ENCODE data around the gene FFAR3. TPM values are rescaled to one million over a fixed set of nuclear protein-coding genes. Genes with fewer than 3 reads are reported as not detected.
A peak's percentile ranks its signal among the peaks of the same experiment; 100 is the strongest.

FFAR3 gene
- total and polyA plus RNA-seq, 9 of the 15 experiments (the other 6 are each of a cell fraction or from before 2014, with no cell fraction given) = not detected

DNA sequence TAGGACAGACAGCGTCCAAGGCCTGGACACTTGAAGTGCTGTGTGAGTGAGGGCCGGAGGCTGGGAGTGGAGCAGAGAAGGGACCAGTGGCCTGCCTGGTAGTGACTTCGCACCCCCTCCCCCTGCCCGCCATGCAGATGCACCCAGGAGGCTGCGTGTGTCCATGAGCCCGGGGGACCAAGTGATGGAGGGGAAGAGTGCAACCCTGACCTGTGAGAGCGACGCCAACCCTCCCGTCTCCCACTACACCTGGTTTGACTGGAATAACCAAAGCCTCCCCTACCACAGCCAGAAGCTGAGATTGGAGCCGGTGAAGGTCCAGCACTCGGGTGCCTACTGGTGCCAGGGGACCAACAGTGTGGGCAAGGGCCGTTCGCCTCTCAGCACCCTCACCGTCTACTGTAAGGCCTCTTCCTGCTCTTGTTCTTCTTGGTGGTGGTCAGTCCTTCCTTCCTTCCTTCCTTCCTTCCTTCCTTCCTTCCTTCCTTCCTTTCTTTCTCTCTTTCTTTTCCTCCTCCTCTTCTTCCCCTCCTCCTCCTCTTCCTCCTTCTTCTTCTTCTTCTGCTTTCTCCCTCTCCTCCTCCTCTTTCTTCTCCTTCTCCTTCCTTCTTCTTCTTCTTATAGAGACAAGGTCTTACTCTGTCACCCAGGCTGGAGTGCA is 16.6 kb upstream of the FFAR3 start (continued):
- TF ChIP-seq, protein P1, sequence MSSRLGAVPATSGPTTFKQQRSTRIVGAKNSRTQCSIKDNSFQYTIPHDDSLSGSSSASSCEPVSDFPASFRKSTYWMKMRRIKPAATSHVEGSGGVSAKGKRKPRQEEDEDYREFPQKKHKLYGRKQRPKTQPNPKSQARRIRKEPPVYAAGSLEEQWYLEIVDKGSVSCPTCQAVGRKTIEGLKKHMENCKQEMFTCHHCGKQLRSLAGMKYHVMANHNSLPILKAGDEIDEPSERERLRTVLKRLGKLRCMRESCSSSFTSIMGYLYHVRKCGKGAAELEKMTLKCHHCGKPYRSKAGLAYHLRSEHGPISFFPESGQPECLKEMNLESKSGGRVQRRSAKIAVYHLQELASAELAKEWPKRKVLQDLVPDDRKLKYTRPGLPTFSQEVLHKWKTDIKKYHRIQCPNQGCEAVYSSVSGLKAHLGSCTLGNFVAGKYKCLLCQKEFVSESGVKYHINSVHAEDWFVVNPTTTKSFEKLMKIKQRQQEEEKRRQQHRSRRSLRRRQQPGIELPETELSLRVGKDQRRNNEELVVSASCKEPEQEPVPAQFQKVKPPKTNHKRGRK (tag; IDR thresholded peaks at IDR 0.05) = peak; percentile 46; the same call in 1 of the 2 replicates
- TF ChIP-seq, protein P2, sequence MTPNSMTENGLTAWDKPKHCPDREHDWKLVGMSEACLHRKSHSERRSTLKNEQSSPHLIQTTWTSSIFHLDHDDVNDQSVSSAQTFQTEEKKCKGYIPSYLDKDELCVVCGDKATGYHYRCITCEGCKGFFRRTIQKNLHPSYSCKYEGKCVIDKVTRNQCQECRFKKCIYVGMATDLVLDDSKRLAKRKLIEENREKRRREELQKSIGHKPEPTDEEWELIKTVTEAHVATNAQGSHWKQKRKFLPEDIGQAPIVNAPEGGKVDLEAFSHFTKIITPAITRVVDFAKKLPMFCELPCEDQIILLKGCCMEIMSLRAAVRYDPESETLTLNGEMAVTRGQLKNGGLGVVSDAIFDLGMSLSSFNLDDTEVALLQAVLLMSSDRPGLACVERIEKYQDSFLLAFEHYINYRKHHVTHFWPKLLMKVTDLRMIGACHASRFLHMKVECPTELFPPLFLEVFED (CRISPR knock-in tag; conservative IDR thresholded peaks at IDR 0.05) = 0 out of 2 replicates have a peak, but pooled peaks have one; percentile 29
- TF ChIP-seq ZNF589 (CRISPR knock-in tag; IDR thresholded peaks at IDR 0.05; ENCODE audit: low read depth) (no peak), NFIX (CRISPR knock-in tag; IDR thresholded peaks at IDR 0.05; ENCODE audit: low read depth) (no peak), HMGN3 (IDR thresholded peaks at IDR 0.05; ENCODE audit: borderline replicate concordance, extremely low read depth, insufficient read length, low read depth, low read length) (no peak), ZNF583 (CRISPR knock-in tag; IDR thresholded peaks at IDR 0.05) (no peak), MAFG (tag; conservative IDR thresholded peaks at IDR 0.05) (no peak), ZNF282 (CRISPR knock-in tag; IDR thresholded peaks at IDR 0.05) (no peak), ZNF140 (CRISPR knock-in tag; IDR thresholded peaks at IDR 0.05) (no peak), PTRF (tag; IDR thresholded peaks at IDR 0.05) (no peak), CHD4 (IDR thresholded peaks at IDR 0.05; ENCODE audit: insufficient read depth, insufficient replicate concordance, low read depth, low read length, poor library complexity, severe bottlenecking) (no peak), CHD1 (IDR thresholded peaks at IDR 0.05; ENCODE audit: low read length) (no peak), NCOA6 (IDR thresholded peaks at IDR 0.05) (no peak), DIDO1 (tag; IDR thresholded peaks at IDR 0.05; ENCODE audit: low read depth) (no peak)
- TF ChIP-seq, protein P3, sequence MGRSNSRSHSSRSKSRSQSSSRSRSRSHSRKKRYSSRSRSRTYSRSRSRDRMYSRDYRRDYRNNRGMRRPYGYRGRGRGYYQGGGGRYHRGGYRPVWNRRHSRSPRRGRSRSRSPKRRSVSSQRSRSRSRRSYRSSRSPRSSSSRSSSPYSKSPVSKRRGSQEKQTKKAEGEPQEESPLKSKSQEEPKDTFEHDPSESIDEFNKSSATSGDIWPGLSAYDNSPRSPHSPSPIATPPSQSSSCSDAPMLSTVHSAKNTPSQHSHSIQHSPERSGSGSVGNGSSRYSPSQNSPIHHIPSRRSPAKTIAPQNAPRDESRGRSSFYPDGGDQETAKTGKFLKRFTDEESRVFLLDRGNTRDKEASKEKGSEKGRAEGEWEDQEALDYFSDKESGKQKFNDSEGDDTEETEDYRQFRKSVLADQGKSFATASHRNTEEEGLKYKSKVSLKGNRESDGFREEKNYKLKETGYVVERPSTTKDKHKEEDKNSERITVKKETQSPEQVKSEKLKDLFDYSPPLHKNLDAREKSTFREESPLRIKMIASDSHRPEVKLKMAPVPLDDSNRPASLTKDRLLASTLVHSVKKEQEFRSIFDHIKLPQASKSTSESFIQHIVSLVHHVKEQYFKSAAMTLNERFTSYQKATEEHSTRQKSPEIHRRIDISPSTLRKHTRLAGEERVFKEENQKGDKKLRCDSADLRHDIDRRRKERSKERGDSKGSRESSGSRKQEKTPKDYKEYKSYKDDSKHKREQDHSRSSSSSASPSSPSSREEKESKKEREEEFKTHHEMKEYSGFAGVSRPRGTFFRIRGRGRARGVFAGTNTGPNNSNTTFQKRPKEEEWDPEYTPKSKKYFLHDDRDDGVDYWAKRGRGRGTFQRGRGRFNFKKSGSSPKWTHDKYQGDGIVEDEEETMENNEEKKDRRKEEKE (IDR thresholded peaks at IDR 0.05; ENCODE audit: borderline replicate concordance in 1 of 2, control insufficient read depth in 1 of 2, low read depth in 2 of 2, low read length in 1 of 2) = no peak
- TF ChIP-seq, protein P4, sequence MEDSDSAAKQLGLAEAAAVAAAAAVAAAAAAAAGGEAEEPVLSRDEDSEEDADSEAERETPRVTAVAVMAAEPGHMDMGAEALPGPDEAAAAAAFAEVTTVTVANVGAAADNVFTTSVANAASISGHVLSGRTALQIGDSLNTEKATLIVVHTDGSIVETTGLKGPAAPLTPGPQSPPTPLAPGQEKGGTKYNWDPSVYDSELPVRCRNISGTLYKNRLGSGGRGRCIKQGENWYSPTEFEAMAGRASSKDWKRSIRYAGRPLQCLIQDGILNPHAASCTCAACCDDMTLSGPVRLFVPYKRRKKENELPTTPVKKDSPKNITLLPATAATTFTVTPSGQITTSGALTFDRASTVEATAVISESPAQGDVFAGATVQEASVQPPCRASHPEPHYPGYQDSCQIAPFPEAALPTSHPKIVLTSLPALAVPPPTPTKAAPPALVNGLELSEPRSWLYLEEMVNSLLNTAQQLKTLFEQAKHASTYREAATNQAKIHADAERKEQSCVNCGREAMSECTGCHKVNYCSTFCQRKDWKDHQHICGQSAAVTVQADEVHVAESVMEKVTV (CRISPR knock-in tag; IDR thresholded peaks at IDR 0.05) = no peak
- TF ChIP-seq, protein P5, sequence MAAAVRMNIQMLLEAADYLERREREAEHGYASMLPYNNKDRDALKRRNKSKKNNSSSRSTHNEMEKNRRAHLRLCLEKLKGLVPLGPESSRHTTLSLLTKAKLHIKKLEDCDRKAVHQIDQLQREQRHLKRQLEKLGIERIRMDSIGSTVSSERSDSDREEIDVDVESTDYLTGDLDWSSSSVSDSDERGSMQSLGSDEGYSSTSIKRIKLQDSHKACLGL (CRISPR knock-in tag; IDR thresholded peaks at IDR 0.05; ENCODE audit: borderline replicate concordance, poor library complexity, severe bottlenecking) = no peak
